Left kidney (tissue), 2 donors: ENCODE results near the gene DNAJB11. TPM values are rescaled to one million over a fixed set of nuclear protein-coding genes. Genes with fewer than 3 reads are reported as not detected.

Experiments used
- DNase-seq: peaks from one replicate; pipeline ENCODE4 v3.0.0-alpha.2; 2013
- polyA plus RNA-seq: library from polyadenylated mRNA; unstranded; fragments of 120-200 nt; gene quantifications from one replicate; pipeline ENCODE4 v1.2.1, GENCODE V29; 2013; ENCODE audit not compliant: insufficient read length

DNAJB11 gene
- polyA plus RNA-seq, 1 donor = 74.6 TPM

DNA sequence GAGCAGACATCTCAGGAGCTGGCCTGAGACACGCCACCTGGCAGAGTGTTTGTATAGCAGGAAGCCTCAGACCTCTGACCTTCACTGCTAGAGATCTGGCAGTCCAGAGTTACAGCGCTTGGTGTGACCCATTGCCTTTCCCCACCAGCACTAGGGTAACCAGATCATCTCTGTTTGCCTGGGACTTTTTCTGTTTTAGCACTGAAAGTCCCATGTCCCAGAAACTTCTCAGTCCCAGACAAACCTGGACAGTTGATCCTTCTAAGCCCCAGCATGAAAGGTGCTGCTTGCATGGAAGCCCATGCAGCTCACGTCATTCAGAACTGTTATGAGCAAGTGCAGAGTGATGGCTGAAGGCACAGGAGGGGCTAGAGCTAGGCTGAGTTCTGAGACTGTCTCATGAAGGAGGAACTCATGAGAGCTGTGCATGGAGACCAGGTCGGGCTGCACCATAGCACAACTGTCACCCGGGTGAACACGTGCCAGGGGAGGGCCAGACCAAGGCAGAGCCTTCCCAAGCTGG lies 24.1 kb downstream of the DNAJB11 start:
- no peak for DNase-seq

GRCh38 chr3:186596568-186597287 lies 26.2 kb downstream of the DNAJB11 start:
- no peak for DNase-seq

GRCh38 chr3:186598108-186598784 lies 27.7 kb downstream of the DNAJB11 start:
- DNase-seq = no peak

- DNase-seq = no peak
These were observed 28.2 kb downstream of the DNAJB11 start for GRCh38 chr3:186598794-186599141.

DNA sequence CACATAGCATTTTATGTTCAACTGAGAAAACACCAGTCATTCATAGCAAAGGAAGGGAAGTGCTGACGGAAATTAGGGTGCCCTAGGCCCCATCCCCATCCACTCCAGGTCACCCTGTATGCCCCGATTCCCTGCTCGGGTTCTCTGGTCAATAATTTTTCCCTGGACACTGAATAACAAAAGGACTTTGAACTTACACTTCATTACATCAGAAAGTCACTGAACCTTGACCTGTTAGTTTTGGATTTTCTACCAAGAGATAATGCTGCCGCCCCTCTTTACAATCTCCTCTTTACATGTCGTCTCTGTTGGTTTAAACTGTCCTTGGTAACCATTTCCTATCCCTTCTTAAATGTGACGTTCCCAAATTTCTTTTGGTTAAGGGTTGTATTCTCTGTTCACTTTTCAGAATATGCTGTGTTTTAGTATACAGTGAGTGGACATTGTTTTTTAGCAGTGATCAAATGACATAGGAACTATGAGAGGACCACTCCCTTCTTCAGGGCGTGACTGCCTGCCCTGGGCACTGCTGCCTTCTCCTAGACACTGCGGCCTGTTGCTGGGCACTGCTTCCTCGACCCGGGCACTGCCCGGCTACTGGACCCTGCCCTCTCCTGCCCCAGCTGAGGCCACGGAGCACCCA lies 28.7 kb downstream of the DNAJB11 start:
- no peak for DNase-seq

DNA sequence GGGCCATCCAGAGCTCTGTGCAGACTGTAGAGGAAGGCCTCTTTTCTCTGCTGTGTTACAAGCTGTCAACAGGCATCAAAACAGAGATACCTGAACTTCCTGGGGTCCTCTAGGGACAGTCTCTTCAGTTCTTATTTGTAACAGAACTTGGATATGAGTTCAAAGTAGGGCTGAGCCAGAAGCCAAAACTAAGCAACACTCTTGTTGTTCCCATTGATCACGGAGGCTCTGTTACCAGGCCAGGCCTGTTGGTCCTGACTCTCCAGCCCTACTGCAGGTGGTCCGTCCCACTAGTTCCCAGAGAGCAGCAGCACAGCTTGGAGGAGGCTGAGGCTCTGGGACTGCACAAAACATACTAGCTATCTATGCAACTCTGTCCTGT lies 29.3 kb downstream of the DNAJB11 start:
- DNase-seq = no peak

- DNase-seq = no peak
These were observed 30.4 kb downstream of the DNAJB11 start for GRCh38 chr3:186600896-186601295.

DNA sequence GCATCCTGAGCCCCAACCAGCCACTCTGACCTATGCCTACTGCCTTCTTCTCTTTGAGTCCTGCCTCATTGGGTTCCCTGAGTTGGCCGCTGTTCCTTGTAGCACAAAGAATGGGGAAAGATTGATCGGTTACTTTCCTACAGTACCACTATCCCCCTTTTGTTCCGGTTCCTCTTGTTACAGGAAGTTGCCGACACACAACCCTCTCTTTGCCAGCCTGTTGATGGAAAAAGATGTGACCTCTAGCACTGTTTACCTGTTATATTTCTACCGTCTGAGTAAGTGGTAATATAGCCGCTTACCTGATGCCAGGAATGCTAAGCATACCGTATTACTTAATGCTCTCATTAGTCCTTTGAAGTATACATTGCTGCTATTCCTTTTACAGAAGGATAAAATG lies 32.6 kb downstream of the DNAJB11 start:
- DNase-seq = no peak

- no peak for DNase-seq
These were observed 34.6 kb downstream of the DNAJB11 start for GRCh38 chr3:186605078-186605477.

GRCh38 chr3:186605561-186606545 lies 35.3 kb downstream of the DNAJB11 start:
- DNase-seq = no peak

- no peak for DNase-seq
These were observed 38.2 kb downstream of the DNAJB11 start for GRCh38 chr3:186608624-186609215.

DNA sequence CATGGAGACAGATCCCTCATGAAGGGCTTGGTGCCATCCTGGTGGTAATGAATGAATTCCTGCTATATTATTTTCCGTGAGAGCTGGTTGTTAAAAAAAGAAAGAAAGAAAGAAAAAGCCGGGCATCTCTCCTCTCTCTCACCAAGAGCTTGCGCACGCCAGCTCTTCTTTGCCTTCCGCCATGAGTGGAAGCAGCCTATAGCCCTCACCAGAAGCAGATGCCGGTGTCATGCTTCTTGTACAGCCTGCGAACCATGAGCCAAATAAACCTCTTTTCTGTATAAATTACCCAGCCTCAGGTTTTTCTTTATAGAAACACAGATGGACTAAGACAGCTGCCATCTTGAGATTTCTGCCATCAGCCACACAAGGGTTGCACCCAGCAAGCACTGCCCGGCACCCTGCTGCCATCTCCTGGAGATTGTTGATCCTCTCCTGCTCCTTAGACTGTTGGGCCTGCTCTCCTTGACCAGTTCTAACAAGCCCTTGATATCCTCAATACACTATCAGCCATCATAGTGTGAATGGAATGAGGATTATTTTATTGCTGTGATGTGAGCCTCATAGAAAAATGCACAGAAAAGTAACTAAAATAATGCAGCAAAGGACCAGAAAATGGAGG lies 38.8 kb downstream of the DNAJB11 start:
- no peak for DNase-seq

DNA sequence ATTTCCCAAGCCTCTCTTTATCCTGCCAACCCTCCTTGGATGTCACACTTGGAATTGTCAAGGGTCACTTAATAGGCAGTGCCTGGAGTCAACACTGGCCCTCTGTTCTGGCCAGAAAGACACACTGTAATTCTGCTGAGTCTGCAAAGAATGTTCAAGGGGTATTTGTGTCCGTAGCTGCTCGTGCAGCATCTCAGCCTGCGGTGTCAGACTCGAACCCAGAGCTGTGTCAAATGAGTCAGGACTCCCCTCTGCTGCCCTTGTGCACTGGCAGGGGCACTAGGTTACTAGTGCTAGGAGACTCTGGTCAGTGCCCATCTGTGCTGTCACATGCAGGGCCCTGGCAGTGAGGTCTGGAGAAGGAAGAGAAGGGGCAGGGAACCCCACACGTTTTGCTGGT lies 41.5 kb downstream of the DNAJB11 start:
- no peak for DNase-seq

GRCh38 chr3:186612721-186613636 lies 42.5 kb downstream of the DNAJB11 start, which contains the start of gene AHSG:
Gene AHSG (plus strand): TSS chr3:186613060. CDS start chr3:186613142, 82 bp downstream.
- DNase-seq = no peak

GRCh38 chr3:186613637-186614265 lies 43.2 kb downstream of the DNAJB11 start:
- DNase-seq = no peak

GRCh38 chr3:186614266-186614596 lies 43.7 kb downstream of the DNAJB11 start:
- no peak for DNase-seq

DNA sequence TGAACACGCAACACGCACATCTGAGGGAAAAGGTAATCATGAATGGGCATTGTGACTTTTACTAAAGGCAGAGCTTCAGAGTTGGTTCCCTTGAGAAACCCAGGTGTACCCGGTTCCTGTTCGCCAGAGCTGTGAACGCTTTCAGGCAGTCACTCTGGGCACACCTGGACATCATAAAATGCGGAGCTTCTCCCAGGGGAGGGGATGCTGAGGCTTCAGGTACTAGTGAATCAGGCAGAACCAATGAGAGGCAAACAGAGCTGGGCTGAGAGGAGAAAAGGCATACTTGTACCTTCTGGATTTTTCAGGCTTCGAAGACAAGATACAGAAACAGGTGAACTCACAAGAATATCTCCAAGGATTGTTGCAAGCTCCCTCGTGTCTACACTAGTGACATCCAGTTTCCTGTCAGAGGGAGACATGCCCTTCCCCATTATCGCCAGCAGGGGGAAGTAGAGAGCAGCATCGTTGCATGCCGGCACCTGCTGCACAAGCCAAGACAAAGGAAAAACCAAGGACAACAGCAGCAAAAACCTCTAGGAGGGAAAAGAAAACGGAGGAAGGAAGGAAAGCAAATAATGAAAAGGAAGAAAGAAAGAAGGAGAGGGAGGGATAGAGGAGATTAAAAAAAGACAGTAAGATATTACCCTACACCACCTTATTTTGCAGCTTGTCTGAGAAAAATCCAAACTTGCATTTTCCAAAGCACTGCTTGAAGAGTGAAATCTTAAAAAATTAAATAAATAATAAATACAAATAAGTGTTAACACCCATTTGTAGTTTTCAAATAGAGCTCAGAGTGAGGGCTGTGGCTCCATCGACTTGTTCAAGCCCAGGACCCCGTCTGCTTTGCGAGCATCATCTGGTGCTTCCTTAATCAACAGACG lies 44.3 kb downstream of the DNAJB11 start:
- DNase-seq = peak; percentile 80

- DNase-seq = no peak
These were observed 45.7 kb downstream of the DNAJB11 start for GRCh38 chr3:186616299-186616617.
